Measurements from ENCODE around the gene FOXN3.

FOXN3 gene

GRCh38 chr14:89228921-89229639 lies 188.0 kb downstream of the FOXN3 start:
- H3K27me3 ChIP-seq (ENCODE audit: low read depth, low read length) = no peaks in the 10 kb centered on the region
- H3K9me3 ChIP-seq (ENCODE audit: control insufficient read depth in 1 of 2, low read length in 2 of 2) = no peaks in the 10 kb centered on the region
- H3K4me1 ChIP-seq (ENCODE audit: control insufficient read depth in 1 of 2, insufficient read depth in 2 of 2, low read length in 2 of 2) = peaks cover 10 to 13% of the 10 kb centered on the region in 2 donors
- no peak overlapping the region for H3K4me3 ChIP-seq (ENCODE audit: low read depth in 1 of 2, low read length in 2 of 2)
- no peaks in the 10 kb centered on the region for H3K36me3 ChIP-seq (ENCODE audit: control insufficient read depth in 1 of 2, insufficient read depth in 2 of 2, low read length in 2 of 2)
- no peak overlapping the region for H3K27ac ChIP-seq (ENCODE audit: low read length)

- H3K4me3 ChIP-seq (ENCODE audit: low read depth in 1 of 2, low read length in 2 of 2) = no peak overlapping the region
- H3K27ac ChIP-seq (ENCODE audit: low read length) = no peak overlapping the region
- H3K27me3 ChIP-seq (ENCODE audit: low read depth, low read length) = no peaks in the 10 kb centered on the region
- H3K36me3 ChIP-seq (ENCODE audit: control insufficient read depth in 1 of 2, insufficient read depth in 2 of 2, low read length in 2 of 2) = no peaks in the 10 kb centered on the region
- H3K9me3 ChIP-seq (ENCODE audit: control insufficient read depth in 1 of 2, low read length in 2 of 2) = no peaks in the 10 kb centered on the region
- peaks cover 10 to 13% of the 10 kb centered on the region in 2 donors for H3K4me1 ChIP-seq (ENCODE audit: control insufficient read depth in 1 of 2, insufficient read depth in 2 of 2, low read length in 2 of 2)
Measured at GRCh38 chr14:89227496-89227836, 189.6 kb downstream of the FOXN3 start.

GRCh38 chr14:89226801-89227495 lies 190.1 kb downstream of the FOXN3 start:
- no peaks in the 10 kb centered on the region for H3K9me3 ChIP-seq (ENCODE audit: control insufficient read depth in 1 of 2, low read length in 2 of 2)
- H3K36me3 ChIP-seq (ENCODE audit: control insufficient read depth in 1 of 2, insufficient read depth in 2 of 2, low read length in 2 of 2) = no peaks in the 10 kb centered on the region
- H3K4me1 ChIP-seq (ENCODE audit: control insufficient read depth in 1 of 2, insufficient read depth in 2 of 2, low read length in 2 of 2) = peaks cover 10 to 13% of the 10 kb centered on the region in 2 donors
- H3K27ac ChIP-seq (ENCODE audit: low read length) = no peak overlapping the region
- H3K27me3 ChIP-seq (ENCODE audit: low read depth, low read length) = no peaks in the 10 kb centered on the region
- no peak overlapping the region for H3K4me3 ChIP-seq (ENCODE audit: low read depth in 1 of 2, low read length in 2 of 2)

- Histone ChIP-seq H3K36me3 (ENCODE audit: control insufficient read depth in 1 of 2, insufficient read depth in 2 of 2, low read length in 2 of 2) (no peaks in the 10 kb centered on the region), H3K4me1 (ENCODE audit: control insufficient read depth in 1 of 2, insufficient read depth in 2 of 2, low read length in 2 of 2) (peaks cover 10 to 27% of the 10 kb centered on the region in 2 donors), H3K27me3 (ENCODE audit: low read depth, low read length) (no peaks in the 10 kb centered on the region), H3K9me3 (ENCODE audit: control insufficient read depth in 1 of 2, low read length in 2 of 2) (no peaks in the 10 kb centered on the region), H3K4me3 (ENCODE audit: low read depth in 1 of 2, low read length in 2 of 2) (no peak overlapping the region), H3K27ac (ENCODE audit: low read length) (no peak overlapping the region)
Measured at GRCh38 chr14:89225607-89226006, 191.4 kb downstream of the FOXN3 start.

- H3K4me1 ChIP-seq (ENCODE audit: control insufficient read depth in 1 of 2, insufficient read depth in 2 of 2, low read length in 2 of 2) = peaks cover 0 to 17% of the 10 kb centered on the region in 2 donors
- no peak overlapping the region for H3K4me3 ChIP-seq (ENCODE audit: low read depth in 1 of 2, low read length in 2 of 2)
- H3K9me3 ChIP-seq (ENCODE audit: control insufficient read depth in 1 of 2, low read length in 2 of 2) = no peaks in the 10 kb centered on the region
- H3K36me3 ChIP-seq (ENCODE audit: control insufficient read depth in 1 of 2, insufficient read depth in 2 of 2, low read length in 2 of 2) = peaks cover 0 to 6% of the 10 kb centered on the region in 2 donors
- no peak overlapping the region for H3K27ac ChIP-seq (ENCODE audit: low read length)
- H3K27me3 ChIP-seq (ENCODE audit: low read depth, low read length) = no peaks in the 10 kb centered on the region
Measured at GRCh38 chr14:89221109-89221810, 195.8 kb downstream of the FOXN3 start.

- H3K27me3 ChIP-seq (ENCODE audit: low read depth, low read length) = no peaks in the 10 kb centered on the region
- H3K4me3 ChIP-seq (ENCODE audit: low read depth in 1 of 2, low read length in 2 of 2) = no peak overlapping the region
- H3K9me3 ChIP-seq (ENCODE audit: control insufficient read depth in 1 of 2, low read length in 2 of 2) = no peaks in the 10 kb centered on the region
- H3K4me1 ChIP-seq (ENCODE audit: control insufficient read depth in 1 of 2, insufficient read depth in 2 of 2, low read length in 2 of 2) = peaks cover 4 to 36% of the 10 kb centered on the region in 2 donors
- H3K36me3 ChIP-seq (ENCODE audit: control insufficient read depth in 1 of 2, insufficient read depth in 2 of 2, low read length in 2 of 2) = peaks cover 0 to 6% of the 10 kb centered on the region in 2 donors
- H3K27ac ChIP-seq (ENCODE audit: low read length) = no peak overlapping the region
Measured at GRCh38 chr14:89219051-89219450, 198.0 kb downstream of the FOXN3 start.

GRCh38 chr14:89217891-89218290 lies 199.1 kb downstream of the FOXN3 start:
- Histone ChIP-seq H3K27me3 (ENCODE audit: low read depth, low read length) (no peaks in the 10 kb centered on the region), H3K36me3 (ENCODE audit: control insufficient read depth in 1 of 2, insufficient read depth in 2 of 2, low read length in 2 of 2) (peaks cover 0 to 6% of the 10 kb centered on the region in 2 donors), H3K4me1 (ENCODE audit: control insufficient read depth in 1 of 2, insufficient read depth in 2 of 2, low read length in 2 of 2) (peaks cover 4 to 38% of the 10 kb centered on the region in 2 donors), H3K9me3 (ENCODE audit: control insufficient read depth in 1 of 2, low read length in 2 of 2) (no peaks in the 10 kb centered on the region), H3K4me3 (ENCODE audit: low read depth in 1 of 2, low read length in 2 of 2) (no peak overlapping the region), H3K27ac (ENCODE audit: low read length) (no peak overlapping the region)

- Histone ChIP-seq H3K27me3 (ENCODE audit: low read depth, low read length) (no peaks in the 10 kb centered on the region), H3K36me3 (ENCODE audit: control insufficient read depth in 1 of 2, insufficient read depth in 2 of 2, low read length in 2 of 2) (peaks cover 0 to 6% of the 10 kb centered on the region in 2 donors), H3K4me1 (ENCODE audit: control insufficient read depth in 1 of 2, insufficient read depth in 2 of 2, low read length in 2 of 2) (peaks cover 4 to 29% of the 10 kb centered on the region in 2 donors), H3K9me3 (ENCODE audit: control insufficient read depth in 1 of 2, low read length in 2 of 2) (no peaks in the 10 kb centered on the region), H3K27ac (ENCODE audit: low read length) (no peak overlapping the region), H3K4me3 (ENCODE audit: low read depth in 1 of 2, low read length in 2 of 2) (no peak overlapping the region)
Measured at GRCh38 chr14:89215531-89215930, 201.5 kb downstream of the FOXN3 start.

- Histone ChIP-seq H3K27ac (ENCODE audit: low read length) (no peak overlapping the region), H3K4me3 (ENCODE audit: low read depth in 1 of 2, low read length in 2 of 2) (no peak overlapping the region), H3K36me3 (ENCODE audit: control insufficient read depth in 1 of 2, insufficient read depth in 2 of 2, low read length in 2 of 2) (peaks cover 0 to 6% of the 10 kb centered on the region in 2 donors), H3K9me3 (ENCODE audit: control insufficient read depth in 1 of 2, low read length in 2 of 2) (no peaks in the 10 kb centered on the region), H3K27me3 (ENCODE audit: low read depth, low read length) (no peaks in the 10 kb centered on the region), H3K4me1 (ENCODE audit: control insufficient read depth in 1 of 2, insufficient read depth in 2 of 2, low read length in 2 of 2) (peaks cover 4 to 27% of the 10 kb centered on the region in 2 donors)
Measured at GRCh38 chr14:89215114-89215513, 201.9 kb downstream of the FOXN3 start.

GRCh38 chr14:89214221-89214965 lies 202.6 kb downstream of the FOXN3 start:
- no peaks in the 10 kb centered on the region for H3K9me3 ChIP-seq (ENCODE audit: control insufficient read depth in 1 of 2, low read length in 2 of 2)
- peaks cover 0 to 3% of the 10 kb centered on the region in 2 donors for H3K36me3 ChIP-seq (ENCODE audit: control insufficient read depth in 1 of 2, insufficient read depth in 2 of 2, low read length in 2 of 2)
- H3K27ac ChIP-seq (ENCODE audit: low read length) = no peak overlapping the region
- peaks cover 4 to 27% of the 10 kb centered on the region in 2 donors for H3K4me1 ChIP-seq (ENCODE audit: control insufficient read depth in 1 of 2, insufficient read depth in 2 of 2, low read length in 2 of 2)
- no peaks in the 10 kb centered on the region for H3K27me3 ChIP-seq (ENCODE audit: low read depth, low read length)
- no peak overlapping the region for H3K4me3 ChIP-seq (ENCODE audit: low read depth in 1 of 2, low read length in 2 of 2)
